Neural cell (in vitro differentiated cells): ENCODE measurements around the gene PLAGL1.

ENCODE experiments used
- EP300 ChIP-seq: fragments of 450-650 bp; conservative IDR thresholded peaks from 2 replicates; pipeline ENCODE4 v1.6.1; 2014; ENCODE audit warnings: antibody characterized with exemption, mild to moderate bottlenecking, moderate library complexity; ENCODE audit not compliant: poor library complexity, severe bottlenecking
- TF ChIP-seq, protein P1 (sequence below): IDR thresholded peaks from 2 replicates; pipeline ENCODE4 v1.6.1; 2012; ENCODE audit warnings: borderline replicate concordance
- TF ChIP-seq, protein P2 (sequence below): fragments of 450-650 bp; IDR thresholded peaks from 2 replicates; pipeline ENCODE4 v1.5.1; 2014; ENCODE audit warnings: antibody characterized with exemption, mild to moderate bottlenecking, moderate library complexity; ENCODE audit not compliant: poor library complexity, severe bottlenecking

- TF ChIP-seq, protein P1, sequence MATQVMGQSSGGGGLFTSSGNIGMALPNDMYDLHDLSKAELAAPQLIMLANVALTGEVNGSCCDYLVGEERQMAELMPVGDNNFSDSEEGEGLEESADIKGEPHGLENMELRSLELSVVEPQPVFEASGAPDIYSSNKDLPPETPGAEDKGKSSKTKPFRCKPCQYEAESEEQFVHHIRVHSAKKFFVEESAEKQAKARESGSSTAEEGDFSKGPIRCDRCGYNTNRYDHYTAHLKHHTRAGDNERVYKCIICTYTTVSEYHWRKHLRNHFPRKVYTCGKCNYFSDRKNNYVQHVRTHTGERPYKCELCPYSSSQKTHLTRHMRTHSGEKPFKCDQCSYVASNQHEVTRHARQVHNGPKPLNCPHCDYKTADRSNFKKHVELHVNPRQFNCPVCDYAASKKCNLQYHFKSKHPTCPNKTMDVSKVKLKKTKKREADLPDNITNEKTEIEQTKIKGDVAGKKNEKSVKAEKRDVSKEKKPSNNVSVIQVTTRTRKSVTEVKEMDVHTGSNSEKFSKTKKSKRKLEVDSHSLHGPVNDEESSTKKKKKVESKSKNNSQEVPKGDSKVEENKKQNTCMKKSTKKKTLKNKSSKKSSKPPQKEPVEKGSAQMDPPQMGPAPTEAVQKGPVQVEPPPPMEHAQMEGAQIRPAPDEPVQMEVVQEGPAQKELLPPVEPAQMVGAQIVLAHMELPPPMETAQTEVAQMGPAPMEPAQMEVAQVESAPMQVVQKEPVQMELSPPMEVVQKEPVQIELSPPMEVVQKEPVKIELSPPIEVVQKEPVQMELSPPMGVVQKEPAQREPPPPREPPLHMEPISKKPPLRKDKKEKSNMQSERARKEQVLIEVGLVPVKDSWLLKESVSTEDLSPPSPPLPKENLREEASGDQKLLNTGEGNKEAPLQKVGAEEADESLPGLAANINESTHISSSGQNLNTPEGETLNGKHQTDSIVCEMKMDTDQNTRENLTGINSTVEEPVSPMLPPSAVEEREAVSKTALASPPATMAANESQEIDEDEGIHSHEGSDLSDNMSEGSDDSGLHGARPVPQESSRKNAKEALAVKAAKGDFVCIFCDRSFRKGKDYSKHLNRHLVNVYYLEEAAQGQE: no peak
- TF ChIP-seq, protein P2, sequence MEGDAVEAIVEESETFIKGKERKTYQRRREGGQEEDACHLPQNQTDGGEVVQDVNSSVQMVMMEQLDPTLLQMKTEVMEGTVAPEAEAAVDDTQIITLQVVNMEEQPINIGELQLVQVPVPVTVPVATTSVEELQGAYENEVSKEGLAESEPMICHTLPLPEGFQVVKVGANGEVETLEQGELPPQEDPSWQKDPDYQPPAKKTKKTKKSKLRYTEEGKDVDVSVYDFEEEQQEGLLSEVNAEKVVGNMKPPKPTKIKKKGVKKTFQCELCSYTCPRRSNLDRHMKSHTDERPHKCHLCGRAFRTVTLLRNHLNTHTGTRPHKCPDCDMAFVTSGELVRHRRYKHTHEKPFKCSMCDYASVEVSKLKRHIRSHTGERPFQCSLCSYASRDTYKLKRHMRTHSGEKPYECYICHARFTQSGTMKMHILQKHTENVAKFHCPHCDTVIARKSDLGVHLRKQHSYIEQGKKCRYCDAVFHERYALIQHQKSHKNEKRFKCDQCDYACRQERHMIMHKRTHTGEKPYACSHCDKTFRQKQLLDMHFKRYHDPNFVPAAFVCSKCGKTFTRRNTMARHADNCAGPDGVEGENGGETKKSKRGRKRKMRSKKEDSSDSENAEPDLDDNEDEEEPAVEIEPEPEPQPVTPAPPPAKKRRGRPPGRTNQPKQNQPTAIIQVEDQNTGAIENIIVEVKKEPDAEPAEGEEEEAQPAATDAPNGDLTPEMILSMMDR: no peak
- no peak for TF ChIP-seq EP300
Measured at GRCh38 chr6:144052488-144052887, 44.4 kb upstream of the PLAGL1 start.
